ENCODE results near the gene CCL13.

The CCL13 gene

DNA sequence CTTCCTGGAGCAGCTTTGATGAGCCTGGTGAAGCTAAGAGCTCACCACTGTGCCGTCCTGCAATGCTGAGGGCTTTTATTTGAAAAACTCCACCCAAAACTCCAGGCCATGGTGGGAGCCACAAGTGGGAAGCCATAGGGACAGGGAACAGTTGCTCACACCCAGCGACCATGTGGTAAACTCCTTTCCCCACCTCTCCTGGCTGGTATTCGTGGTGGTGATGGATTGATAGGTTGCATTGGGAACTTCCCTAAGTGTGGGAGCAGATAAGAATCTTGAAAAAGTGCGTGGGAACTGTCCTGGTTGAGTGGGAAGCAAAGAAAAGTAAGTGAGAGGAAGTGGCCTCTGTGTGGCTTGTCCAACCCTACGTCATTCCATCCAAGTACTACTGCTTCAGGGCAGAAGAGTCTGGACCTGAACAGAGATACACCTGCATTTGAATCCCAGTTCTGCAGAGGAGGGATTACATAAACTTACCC, 6.9 kb downstream of the CCL13 start, which contains the start of gene CCL1:
CCL1 (minus strand) TSS at position 51 of the 479 bp plus-strand sequence. CDS start 72 bp downstream, outside the sequence.
- no peak for DNase-seq (ENCODE audit: low read depth in 2 of 2, low spot score in 1 of 2)

DNA sequence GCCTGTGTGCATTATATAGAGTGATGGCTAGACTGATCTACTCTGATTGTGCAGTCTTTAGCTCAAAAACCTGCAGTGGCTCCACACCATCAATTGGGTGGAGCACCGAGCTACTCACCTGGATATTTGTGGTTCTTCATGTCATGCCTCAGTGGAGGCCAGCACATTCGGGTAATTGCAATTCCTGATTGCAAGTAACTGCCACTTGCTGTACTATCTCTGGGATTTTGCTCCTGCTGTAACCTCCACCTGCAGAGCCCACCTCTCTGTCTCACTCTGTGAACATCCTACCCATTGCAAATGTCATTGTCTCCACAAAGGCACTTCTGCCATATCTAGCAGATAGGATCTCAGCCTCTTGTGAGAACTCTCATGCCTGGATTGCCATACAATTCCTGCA, 8.5 kb downstream of the CCL13 start:
- no peak for DNase-seq (ENCODE audit: low read depth in 2 of 2, low spot score in 1 of 2)

DNA sequence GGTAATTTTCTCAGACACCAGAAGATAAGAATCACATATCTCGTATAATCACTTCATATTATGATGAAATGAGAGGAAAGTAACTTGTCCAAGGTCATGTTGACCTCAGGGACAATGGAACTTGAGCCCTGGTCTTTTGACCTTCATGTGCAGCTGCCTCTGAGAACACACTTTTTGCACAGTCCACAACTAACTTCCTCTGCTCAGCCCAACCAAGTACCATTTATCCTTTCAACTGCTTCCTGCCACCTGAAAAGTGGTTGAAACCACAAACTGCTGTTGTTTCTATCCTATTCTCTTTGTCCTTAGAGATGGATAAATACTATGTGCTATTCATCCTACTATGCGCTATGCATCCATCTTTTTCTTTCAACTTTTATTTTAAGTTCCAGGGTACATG, 9.1 kb downstream of the CCL13 start:
- no peak for DNase-seq (ENCODE audit: low read depth in 2 of 2, low spot score in 1 of 2)

DNA sequence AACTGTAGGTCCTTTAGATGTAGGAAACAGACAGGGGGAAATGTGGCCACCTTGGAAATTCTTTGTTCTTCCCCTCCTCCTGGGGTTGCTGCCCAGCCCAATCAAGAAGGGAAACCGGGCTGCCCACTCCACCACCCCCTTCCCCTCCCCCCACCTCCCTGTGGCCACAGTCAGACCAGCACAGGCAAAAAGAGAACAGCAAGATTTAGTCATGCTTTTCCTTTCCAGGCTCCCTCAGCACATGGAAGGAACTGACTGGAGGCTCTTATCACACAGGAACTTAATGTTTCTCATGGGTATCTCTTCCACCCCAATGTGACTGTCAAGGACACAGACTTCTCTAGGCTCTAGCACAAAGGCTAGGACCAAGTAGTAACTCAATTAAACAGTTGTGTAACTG, 9.7 kb downstream of the CCL13 start:
- DNase-seq (ENCODE audit: low read depth in 2 of 2, low spot score in 1 of 2), result no peak

DNA sequence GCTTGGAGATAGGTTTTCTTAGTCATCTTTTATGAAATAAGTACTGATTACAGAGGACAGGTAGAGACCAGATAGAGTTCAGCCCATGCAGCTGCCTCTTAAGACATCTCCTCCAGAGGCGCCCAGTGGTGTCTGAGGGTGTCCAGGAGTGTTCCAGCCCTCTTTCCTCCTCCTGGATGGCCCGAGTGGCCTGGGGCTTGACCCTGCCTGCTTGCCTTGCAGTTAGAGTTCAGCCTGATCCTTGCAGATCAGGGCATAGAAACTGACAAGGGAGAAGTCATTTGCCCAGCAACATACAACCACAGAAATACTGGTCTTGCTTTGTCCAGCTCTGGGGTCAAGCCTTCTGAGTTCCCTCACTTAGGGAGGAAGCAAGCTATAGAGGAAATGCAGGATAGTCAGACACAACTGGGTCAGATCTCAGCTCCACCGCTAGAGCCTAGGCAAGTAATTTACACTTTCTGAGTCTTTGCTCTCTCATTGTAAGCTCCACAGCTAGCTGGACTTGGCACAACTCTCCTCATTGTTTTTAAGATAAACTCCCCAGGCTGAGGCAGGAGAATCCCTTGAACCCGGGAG, 10.3 kb downstream of the CCL13 start:
- no peak for DNase-seq (ENCODE audit: low read depth in 2 of 2, low spot score in 1 of 2)

DNA sequence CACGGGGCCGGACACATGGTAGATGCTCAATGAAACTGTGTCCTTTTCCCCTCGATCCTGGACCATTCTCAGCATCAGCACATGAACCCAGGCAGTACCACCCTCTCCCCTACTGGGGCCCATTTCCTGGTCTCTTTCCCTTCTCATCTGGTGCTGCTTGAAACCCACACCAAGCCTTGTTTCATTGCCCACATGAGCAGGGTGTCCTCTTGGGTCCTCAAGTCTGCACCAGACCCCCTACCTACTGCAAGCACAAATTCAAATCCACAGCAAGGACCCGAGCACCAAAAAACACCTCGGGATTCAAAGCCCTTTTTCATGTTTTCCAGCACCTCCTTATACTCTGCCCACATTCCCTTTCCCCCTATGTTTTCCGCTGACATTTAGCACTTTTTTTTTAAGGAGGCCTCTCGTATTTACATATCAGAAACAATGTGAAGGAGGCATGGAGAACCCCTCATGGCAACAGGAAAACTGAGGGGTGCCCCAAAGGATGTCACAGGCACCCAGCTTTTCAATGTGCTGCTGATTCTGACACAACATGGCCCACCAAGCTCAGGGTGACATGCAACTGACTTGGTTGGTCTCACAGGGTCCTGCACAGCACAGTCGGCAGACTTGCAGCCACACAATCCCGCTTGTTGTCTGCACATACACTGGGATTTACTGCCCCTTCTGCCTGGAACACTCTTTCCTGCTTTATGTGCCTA, 11.4 kb downstream of the CCL13 start:
- no peak for DNase-seq (ENCODE audit: low read depth in 2 of 2, low spot score in 1 of 2)

DNA sequence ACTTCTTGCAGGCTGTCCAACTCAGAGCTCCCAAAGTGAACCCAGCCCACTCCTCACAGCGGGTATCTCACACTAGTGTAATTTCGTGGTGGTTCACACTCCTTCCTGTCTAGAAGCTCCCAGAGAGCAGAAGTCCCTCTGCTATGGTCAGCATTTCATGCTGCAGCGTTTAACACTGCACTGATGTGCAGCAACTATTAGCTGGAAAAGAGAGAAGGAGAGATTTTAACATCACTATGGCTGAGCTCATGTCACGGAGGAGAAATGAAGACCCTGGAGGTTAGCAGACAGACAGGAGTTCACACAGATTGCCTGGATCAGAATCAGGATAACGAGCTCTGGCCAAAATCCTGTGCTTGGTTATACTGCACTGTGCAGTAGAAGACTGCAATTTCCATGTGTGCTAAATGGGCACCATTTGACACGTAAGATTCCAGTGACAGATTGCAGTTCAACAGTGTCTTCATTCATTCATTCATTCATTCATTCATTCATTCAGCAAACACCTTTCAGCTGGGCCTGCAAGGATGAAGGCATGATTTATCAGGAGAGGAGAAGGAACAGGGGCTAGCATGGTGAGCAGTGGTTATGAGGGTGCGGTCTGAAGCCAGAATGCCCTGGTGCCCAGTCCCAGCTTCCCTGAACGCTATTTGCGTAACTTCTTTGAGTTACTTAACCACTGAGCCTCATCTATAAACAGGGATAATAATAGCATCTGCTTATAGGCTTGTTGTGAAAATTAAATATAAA, 12.1 kb downstream of the CCL13 start:
- no peak for DNase-seq (ENCODE audit: low read depth in 2 of 2, low spot score in 1 of 2)

DNA sequence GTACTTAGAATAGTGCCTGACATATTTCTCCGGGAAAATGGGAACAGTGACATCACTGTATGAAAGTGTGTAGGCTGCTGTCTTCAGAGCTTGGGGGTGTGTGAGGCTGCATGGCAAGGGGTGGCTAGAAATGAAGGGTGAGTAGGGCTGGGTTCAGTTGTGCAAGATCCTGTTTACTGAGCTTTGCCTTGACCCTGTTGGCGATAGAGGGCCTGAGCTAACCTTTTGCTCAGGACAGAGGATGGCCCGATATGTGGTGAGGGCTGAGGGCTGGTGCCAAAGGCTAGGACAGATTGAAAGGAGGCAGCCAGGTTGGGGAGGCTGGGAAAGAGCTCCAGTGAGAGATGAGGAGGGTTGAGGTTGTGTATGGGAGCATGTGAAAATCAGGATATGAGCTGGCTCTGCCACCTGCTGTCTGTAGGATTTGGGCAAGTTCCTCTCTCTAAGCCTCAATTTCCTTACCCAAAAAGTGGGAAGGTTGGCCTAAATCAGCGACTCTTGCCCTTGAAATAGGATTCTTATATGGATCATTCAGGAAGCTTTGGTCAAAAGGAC, 12.7 kb downstream of the CCL13 start:
- DNase-seq (ENCODE audit: low read depth in 2 of 2, low spot score in 1 of 2), result no peak

DNA sequence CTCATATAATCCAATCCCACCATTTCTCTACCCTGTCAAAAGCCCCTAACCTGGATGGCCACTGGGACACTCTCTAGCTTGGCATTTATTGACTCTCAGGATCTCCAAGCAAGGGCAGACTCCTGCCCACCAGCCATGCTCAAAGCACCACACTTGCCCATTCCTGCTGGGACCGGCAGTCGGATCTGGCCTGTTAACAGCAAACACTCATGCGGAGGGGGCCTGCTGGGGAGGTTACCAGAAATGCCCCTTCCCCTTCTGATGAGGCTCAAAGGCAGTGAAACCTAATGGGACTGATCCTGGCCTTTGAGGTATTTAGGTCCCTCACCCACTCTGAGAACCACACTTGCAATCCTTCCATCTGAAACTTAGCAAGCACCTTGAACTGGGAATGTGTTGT, 13.3 kb downstream of the CCL13 start:
- DNase-seq (ENCODE audit: low read depth in 2 of 2, low spot score in 1 of 2), result no peak

DNA sequence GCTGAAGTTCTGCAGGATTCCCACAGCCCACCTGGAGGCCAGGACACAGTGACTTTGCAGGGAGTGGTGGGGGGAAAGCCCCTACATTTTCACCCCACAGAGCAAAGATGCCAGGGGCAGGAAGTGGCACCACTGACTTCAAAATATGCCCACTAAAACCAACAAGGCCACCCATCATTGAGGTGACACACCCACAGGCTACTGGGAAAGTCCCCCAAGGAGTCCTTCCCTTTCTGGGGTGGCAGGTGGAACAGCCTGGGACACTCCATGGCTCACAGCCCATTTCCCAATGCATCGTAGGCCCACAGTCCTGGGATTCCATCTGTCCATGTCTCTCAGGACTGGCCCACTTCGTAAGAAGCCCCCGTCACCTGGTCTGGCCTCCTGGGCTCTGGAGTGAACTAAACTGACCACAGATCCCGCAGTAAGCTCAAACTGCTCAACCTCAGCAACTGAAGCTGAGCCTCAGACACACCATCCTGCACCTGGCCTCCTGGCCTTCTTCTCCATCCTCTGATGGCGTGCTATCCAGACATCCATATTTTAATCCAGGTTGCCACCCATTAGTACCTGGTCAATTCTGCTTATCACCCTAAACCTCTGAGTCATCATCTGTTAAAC, 14.2 kb downstream of the CCL13 start:
- DNase-seq (ENCODE audit: low read depth in 2 of 2, low spot score in 1 of 2), result no peak

DNA sequence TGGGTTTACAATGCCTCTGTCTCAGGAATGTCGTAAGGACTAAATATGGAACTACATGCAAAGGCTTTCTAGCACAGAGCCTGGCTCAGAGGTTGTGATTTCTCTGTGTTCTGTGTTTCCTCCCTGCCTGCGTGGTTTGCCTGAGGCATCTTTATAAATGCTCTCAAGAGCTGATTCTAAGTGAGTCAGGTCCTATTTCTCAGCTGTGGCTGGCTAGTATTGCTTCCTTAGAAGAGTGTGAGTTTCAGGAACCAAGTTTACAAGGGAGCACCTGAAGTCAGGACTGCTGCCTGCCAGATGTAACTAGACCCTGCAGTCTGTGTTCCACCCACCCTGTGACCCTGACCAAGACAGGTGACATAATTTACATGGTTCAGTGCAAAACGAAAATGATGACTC, 14.7 kb downstream of the CCL13 start:
- DNase-seq (ENCODE audit: low read depth in 2 of 2, low spot score in 1 of 2), result no peak

DNA sequence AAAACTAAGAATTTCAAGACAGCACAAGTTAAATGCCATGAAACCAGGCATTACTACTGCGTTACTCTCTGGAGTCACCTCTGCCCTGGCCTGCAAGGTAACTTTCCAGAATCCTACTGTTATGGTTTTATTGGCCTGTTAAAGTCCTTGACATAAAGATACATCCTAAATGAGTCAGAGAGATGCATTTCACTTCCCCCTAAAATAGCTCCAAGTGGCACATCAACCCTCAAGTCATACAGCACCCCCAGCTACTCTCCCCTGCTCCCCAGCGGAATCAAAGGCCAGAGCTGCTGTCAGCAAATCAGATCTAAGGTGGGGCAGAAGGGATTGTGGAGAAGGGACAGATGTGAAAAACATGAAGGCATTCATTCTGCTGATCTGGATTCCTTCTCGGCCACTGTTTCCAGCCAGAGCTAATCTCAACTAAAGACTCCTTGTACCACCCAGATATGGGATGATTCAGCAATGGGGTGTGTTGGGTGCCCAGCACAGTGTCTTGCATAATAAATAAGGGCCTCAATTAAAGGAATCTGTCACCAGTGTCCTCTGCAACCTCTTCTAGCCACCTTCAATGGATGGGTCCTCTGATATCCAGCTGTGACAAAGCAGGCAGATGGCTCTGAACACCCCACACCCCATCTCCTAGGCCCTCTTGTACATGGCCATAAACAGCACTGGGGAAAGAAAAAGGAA, 15.3 kb downstream of the CCL13 start:
- no peak for DNase-seq (ENCODE audit: low read depth in 2 of 2, low spot score in 1 of 2)

DNA sequence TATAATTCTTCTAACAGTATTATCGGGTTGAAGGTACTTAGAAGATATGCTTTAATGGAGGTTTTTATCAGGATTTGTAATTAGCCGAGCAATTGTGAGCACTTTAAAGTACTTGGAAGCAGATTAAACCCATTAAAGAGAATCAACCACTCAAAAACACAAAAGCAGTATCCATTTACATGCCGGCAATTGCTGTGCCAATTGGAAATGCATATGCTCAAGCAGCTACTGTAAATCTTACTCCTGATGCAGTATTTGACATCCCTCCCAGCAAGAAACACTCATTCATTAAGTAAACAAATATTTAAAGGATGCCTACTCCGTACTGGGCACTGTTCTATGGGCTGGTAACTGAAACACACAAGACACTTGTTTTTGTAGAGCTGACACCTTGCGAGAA, 18.2 kb downstream of the CCL13 start:
- no peak for DNase-seq (ENCODE audit: low read depth in 2 of 2, low spot score in 1 of 2)

DNA sequence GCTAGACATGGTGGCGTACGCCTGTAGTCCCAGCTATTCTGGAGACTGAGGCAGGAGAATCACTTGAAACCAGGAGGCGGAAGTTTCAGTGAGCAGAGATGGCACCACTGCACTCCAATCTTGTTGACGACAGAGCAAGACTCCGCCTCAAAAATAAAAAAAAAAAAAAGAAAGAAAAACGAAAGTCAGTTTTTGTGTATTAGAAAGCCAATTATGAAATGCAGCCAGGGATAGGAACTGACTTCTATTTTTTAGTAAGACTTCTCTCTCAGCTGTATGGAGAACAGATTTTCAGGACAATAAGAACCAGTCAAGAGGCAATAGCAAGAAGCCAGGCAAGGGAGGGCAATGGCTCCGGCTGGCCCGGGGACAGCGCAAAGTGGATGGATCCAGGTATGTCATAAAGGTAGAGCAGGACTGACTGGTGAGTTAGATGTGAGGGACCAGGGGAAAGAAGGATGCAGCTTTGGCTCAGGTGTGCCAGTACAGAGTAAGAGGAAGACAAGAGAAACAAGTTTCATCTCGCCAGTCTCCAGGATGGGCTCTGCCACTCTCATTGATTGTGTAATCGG, 19.2 kb downstream of the CCL13 start:
- DNase-seq (ENCODE audit: low read depth in 2 of 2, low spot score in 1 of 2), result no peak

DNA sequence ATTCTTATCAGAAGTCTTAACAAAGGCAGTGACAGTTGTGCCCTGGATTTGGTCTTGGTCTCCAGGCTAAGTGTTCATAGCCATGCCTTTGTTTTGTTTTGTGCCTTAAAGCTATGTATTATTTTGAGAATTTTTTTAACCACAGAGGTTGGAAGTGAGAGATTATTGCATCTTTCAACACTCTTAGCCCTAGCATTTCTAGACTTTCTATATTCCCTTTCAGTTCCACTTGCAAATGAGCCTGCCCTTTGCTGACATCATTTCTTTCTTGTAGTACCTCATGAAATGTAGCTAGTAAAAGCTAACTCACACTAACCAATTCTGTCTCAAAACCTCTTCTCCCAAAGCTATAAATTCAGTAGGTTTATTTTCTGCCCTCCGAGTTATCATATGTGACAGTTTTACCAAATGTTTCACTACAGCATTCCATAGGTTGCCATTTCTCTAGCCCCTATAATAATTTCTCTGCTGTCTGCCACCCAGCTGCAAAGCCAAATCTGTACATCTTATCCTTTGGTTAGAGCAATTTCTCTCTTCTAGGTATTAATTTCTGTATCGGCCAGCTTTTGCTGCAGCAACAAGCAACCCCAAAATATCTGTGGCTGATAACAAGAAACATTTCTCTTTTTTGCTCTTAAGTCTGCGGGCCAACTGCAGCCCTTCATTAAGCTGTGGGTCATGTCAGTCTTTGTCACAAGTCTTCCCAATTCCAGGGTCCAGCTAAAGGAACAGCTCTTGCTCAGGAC, 21.0 kb downstream of the CCL13 start:
- DNase-seq (ENCODE audit: low read depth in 2 of 2, low spot score in 1 of 2), result no peak

DNA sequence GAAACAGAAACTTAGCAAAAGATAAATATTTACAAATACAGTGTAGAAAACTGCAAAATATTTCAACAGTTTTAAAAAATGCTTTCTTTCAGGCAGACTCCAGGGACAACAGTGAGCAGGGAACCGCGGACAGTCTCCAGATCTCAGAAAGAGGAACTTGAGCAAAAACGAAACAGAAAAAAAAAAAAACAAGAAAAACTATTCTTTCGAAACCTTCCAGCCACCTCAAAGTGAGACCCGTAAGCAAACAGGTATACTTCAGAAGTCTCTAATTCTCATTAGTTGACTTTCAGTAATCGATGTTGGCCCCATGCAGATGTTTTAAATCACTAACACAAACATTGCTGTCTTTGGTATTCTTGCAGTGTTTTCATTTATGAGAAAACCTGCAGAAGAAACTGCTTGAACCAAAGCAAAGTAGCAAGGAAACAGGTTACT, 22.4 kb downstream of the CCL13 start:
- DNase-seq (ENCODE audit: low read depth in 2 of 2, low spot score in 1 of 2), result no peak

DNA sequence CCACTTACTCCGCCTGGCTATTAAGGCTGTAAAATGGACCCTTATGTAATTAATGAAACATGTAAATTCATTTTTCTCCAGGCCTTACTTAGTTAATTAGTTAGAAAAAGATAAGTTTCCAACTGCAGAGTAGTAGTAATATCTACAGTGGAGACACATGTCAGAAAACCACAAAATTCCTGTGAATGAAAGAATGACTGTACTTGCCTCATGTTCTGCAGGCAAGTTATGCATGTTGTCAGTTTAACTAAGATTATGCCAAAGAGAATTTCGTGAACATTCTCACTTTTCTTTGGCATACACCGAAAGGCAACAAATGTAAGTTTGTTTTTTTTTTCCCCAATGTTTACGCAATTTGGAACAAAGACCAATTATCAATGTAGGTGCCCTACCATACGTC, 23.6 kb downstream of the CCL13 start:
- DNase-seq (ENCODE audit: low read depth in 2 of 2, low spot score in 1 of 2), result no peak

DNA sequence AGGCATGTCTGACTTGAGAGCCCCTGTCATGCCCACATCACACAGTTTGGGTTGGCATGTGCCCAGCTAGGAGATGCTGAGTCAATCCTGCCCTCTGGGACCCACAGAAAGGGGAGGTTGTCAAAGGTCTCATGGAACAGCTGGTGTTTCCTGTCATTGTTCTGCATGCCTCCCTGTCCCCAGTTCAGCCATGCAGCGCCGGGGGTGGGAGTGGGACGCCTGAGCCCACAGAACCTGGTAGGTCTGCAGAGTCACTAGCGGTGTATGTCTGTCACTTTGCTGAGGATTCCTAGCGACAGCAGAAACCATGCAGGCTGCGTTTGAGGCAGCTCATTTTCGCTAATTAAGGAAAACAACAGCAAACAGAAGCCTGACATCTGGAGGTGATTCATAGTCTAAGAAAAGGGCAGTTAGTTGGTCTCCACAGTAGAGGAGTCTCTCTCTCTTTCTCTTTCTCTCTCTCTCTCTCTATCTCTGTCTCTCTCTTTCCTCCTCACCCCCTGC, 26.4 kb downstream of the CCL13 start:
- no peak for DNase-seq (ENCODE audit: low read depth in 2 of 2, low spot score in 1 of 2)

DNA sequence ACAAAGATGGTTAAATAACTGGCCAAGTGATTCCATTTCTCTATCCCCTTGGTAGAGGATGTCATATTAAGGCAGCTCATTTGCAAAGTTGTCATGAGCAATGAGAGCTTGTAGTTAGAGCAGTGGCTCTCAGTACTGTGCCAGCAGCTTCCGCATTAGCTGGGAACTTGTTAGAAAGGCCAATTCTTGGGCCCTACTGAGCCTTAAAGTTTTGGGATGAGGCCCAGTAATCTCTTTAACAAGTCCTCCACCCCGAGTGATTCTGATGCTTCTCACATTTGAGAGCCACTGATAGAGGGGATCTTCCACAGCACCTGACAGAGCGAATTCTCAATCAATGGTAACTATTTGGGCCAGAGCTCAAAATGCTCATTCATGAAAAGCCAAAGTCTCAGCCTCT, 26.9 kb downstream of the CCL13 start:
- no peak for DNase-seq (ENCODE audit: low read depth in 2 of 2, low spot score in 1 of 2)

DNA sequence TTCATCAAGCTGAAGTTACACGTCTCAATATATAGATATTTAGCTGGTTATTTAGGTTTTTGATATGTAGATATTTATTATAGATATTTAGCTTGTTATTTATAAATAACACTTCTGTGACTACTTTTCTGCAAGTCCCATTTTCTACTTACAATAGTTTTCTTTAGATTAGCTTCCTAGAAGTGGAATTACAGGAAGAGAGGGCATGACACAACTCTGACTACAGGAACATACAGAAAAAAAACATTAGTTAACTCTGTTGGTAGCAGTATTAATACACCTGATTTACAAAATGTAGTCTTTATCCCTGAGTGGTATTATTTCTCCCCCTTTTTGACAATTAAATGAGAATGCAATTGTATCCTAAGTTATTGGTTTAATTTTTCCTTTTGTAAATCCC, 28.0 kb downstream of the CCL13 start:
- no peak for DNase-seq (ENCODE audit: low read depth in 2 of 2, low spot score in 1 of 2)

Measured in stimulated activated CD8-positive, alpha-beta memory T cell treated with anti-CD3 and anti-CD28 coated beads, Interleukin-4, amount 100 ng/mL, for 4 hours (primary cell).